H1 (cell line): ENCODE data around the gene CYP11A1. TPM values are rescaled to one million over a fixed set of nuclear protein-coding genes. Genes with fewer than 3 reads are reported as not detected.

Source experiments
- CTCF ChIA-PET: fragments of 300-600 bp; sonication (Branson Sonifier 250); formaldehyde crosslinking; loops from one replicate; lab custom pipeline; 2021; ENCODE audit not compliant: partially characterized antibody; lab: Charles Lee
- POLR2A ChIA-PET: fragments of 300-600 bp; sonication (Branson Sonifier 250); formaldehyde crosslinking; loops from one replicate; lab custom pipeline; 2021; ENCODE audit warnings: inconsistent platforms; ENCODE audit not compliant: partially characterized antibody; lab: Charles Lee
- DNase-seq, 2 experiments: peaks; one replicate each; pipeline versions ENCODE4 v3.0.0 to v3.0.0-alpha.2; 2010 to 2022; ENCODE audit warnings: low spot score in 2 of 2, low read depth in 1 of 2, mixed read lengths in 1 of 2
- FAIRE-seq: peaks from 2 replicates; lab custom pipeline; 2011; peaks lifted over from hg19 to GRCh38; lab: Jason Lieb, UNC
- H2AFZ ChIP-seq: 2 replicates; pipeline ENCODE4 v1.8.1; 2012; ENCODE audit warnings: low read length, inconsistent platforms
- H2AK5ac ChIP-seq: 2 replicates; pipeline ENCODE4 v1.6.1; 2013; ENCODE audit warnings: low read depth, low read length
- H2BK120ac ChIP-seq: replicated peaks from 2 replicates; pipeline ENCODE3; 2013; ENCODE audit warnings: low read depth, low read length, inconsistent platforms
- H2BK12ac ChIP-seq: 2 replicates; pipeline ENCODE4 v1.6.1; 2013; ENCODE audit warnings: low read depth, low read length
- H2BK15ac ChIP-seq: 2 replicates; pipeline ENCODE4 v1.6.1; 2013; ENCODE audit warnings: low read length
- H2BK20ac ChIP-seq: 2 replicates; pipeline ENCODE4 v1.6.1; 2013; ENCODE audit warnings: low read length
- H2BK5ac ChIP-seq: 2 replicates; pipeline ENCODE4 v1.6.1; 2013; ENCODE audit warnings: low read depth, low read length
- H3K14ac ChIP-seq: 2 replicates; pipeline ENCODE4 v1.6.1; 2013; ENCODE audit warnings: inconsistent platforms; ENCODE audit not compliant: insufficient read length
- H3K18ac ChIP-seq: 2 replicates; pipeline ENCODE4 v1.6.1; 2013; ENCODE audit warnings: low read length; ENCODE audit errors: extremely low read depth
- H3K23ac ChIP-seq: 2 replicates; pipeline ENCODE4 v1.6.1; 2013; ENCODE audit warnings: inconsistent platforms; ENCODE audit not compliant: insufficient read length
- H3K23me2 ChIP-seq: 2 replicates; pipeline ENCODE4 v1.6.1; 2013; ENCODE audit warnings: low read depth, low read length
- H3K27ac ChIP-seq: 2 replicates; pipeline ENCODE4 v1.6.1; 2011; ENCODE audit warnings: low read depth, low read length, inconsistent platforms
- H3K27me3 ChIP-seq, 4 experiments: replicated peaks in 1 of 4; 1 replicate in 1 of 4; 2 replicates in 3 of 4; pipeline versions ENCODE4 v1.6.1 to v1.8.1; 2011 to 2013; ENCODE audit warnings: low read length in 3 of 4, mild to moderate bottlenecking in 3 of 4, inconsistent platforms in 2 of 4, mixed read lengths in 2 of 4, moderate library complexity in 1 of 4; ENCODE audit not compliant: control insufficient read depth in 3 of 4, insufficient read depth in 3 of 4; ENCODE audit errors: extremely low read depth in 1 of 4
- H3K36me3 ChIP-seq, 4 experiments: 2 replicates each; pipeline versions ENCODE4 v1.6.1 to v1.8.1; 2011 to 2013; ENCODE audit warnings: mild to moderate bottlenecking in 4 of 4, low read length in 3 of 4, moderate library complexity in 2 of 4, control low read depth in 1 of 4, inconsistent platforms in 1 of 4; ENCODE audit not compliant: insufficient read depth in 4 of 4, control insufficient read depth in 2 of 4
- H3K4ac ChIP-seq: replicated peaks from 2 replicates; pipeline ENCODE3; 2013; ENCODE audit warnings: low read length, low read depth, mixed read lengths, inconsistent platforms; ENCODE audit not compliant: insufficient read length
- H3K4me1 ChIP-seq, 4 experiments: replicated peaks in 1 of 4; 1 replicate in 1 of 4; 2 replicates in 3 of 4; pipeline versions ENCODE4 v1.6.1 to v1.8.1; 2011 to 2013; ENCODE audit warnings: low read length in 3 of 4, inconsistent platforms in 2 of 4, mixed read lengths in 1 of 4; ENCODE audit not compliant: insufficient read depth in 4 of 4, control insufficient read depth in 3 of 4
- H3K4me2 ChIP-seq, 2 experiments: 2 replicates each; pipeline versions ENCODE4 v1.6.1 to v1.8.1; 2011 to 2013; ENCODE audit warnings: low read depth in 2 of 2, low read length in 2 of 2, control low read depth in 1 of 2, inconsistent platforms in 1 of 2, mild to moderate bottlenecking in 1 of 2; ENCODE audit not compliant: insufficient read depth in 1 of 2
- H3K4me3 ChIP-seq, 4 experiments: fragments of 200-600, 300-600 bp in 1 of 4; sonication (generic), shearing (Covaris generic), sonication (Bioruptor Twin) in 1 of 4; 2 replicates each; pipeline versions ENCODE4 v1.5.1 to v1.8.1; 2011 to 2016; ENCODE audit warnings: low read length in 4 of 4, low read depth in 3 of 4, control low read depth in 2 of 4, inconsistent platforms in 2 of 4, mild to moderate bottlenecking in 2 of 4, mixed read lengths in 1 of 4, moderate library complexity in 1 of 4; ENCODE audit not compliant: insufficient read depth in 2 of 4; ENCODE audit errors: extremely low read depth in 1 of 4
- H3K56ac ChIP-seq: replicated peaks from 2 replicates; pipeline ENCODE3; 2013; ENCODE audit warnings: low read depth, mild to moderate bottlenecking, mixed read lengths, low read length, inconsistent platforms; ENCODE audit not compliant: insufficient read length
- H3K79me1 ChIP-seq: 2 replicates; pipeline ENCODE4 v1.6.1; 2013; ENCODE audit warnings: low read depth, low read length, control low read depth
- H3K79me2 ChIP-seq, 2 experiments: 2 replicates each; pipeline versions ENCODE4 v1.6.1 to v1.8.1; 2012 to 2013; ENCODE audit warnings: low read length in 2 of 2, mild to moderate bottlenecking in 2 of 2, inconsistent platforms in 1 of 2; ENCODE audit not compliant: insufficient read depth in 2 of 2, control insufficient read depth in 1 of 2
- H3K9ac ChIP-seq, 4 experiments: replicated peaks in 1 of 4; 1 replicate in 1 of 4; 2 replicates in 3 of 4; pipeline versions ENCODE4 v1.6.1 to v1.8.1; 2011 to 2013; ENCODE audit warnings: low read depth in 3 of 4, low read length in 3 of 4, control low read depth in 2 of 4, mild to moderate bottlenecking in 2 of 4, moderate library complexity in 2 of 4, inconsistent platforms in 1 of 4; ENCODE audit errors: extremely low read depth in 1 of 4
- H3K9me3 ChIP-seq, 2 experiments: 2 replicates each; pipeline versions ENCODE4 v1.6.1 to v1.8.1; 2012 to 2013; ENCODE audit warnings: mild to moderate bottlenecking in 2 of 2, moderate library complexity in 2 of 2, control low read depth in 1 of 2, inconsistent platforms in 1 of 2, low read depth in 1 of 2, low read length in 1 of 2, mixed read lengths in 1 of 2; ENCODE audit not compliant: insufficient read depth in 2 of 2
- H4K20me1 ChIP-seq, 2 experiments: replicated peaks in 1 of 2; 2 replicates each; pipeline versions ENCODE3 to v1.8.1; 2011 to 2013; ENCODE audit warnings: inconsistent platforms in 2 of 2, low read length in 2 of 2, mild to moderate bottlenecking in 1 of 2; ENCODE audit not compliant: insufficient read depth in 2 of 2, control insufficient read depth in 1 of 2
- H4K5ac ChIP-seq: 2 replicates; pipeline ENCODE4 v1.6.1; 2013; ENCODE audit warnings: low read length, low read depth, mixed read lengths, inconsistent platforms; ENCODE audit not compliant: insufficient read length
- H4K8ac ChIP-seq: 2 replicates; pipeline ENCODE4 v1.8.0; 2013; ENCODE audit warnings: mild to moderate bottlenecking, moderate library complexity, low read length, inconsistent platforms; ENCODE audit not compliant: insufficient read depth; ENCODE audit errors: extremely low read depth
- H4K91ac ChIP-seq: replicated peaks from 2 replicates; pipeline ENCODE3; 2013; ENCODE audit warnings: low read length, mixed read lengths, inconsistent platforms; ENCODE audit not compliant: insufficient read length
- CHD2 ChIP-seq: IDR thresholded peaks from 2 replicates; pipeline ENCODE4 v1.6.1; 2012; ENCODE audit warnings: low read length, improper control_type of control experiment
- WGBS, 2 experiments: shearing (Covaris generic) in 1 of 2; methylation state at CpG; one replicate each; pipeline versions ENCODE4 v1.1.6 to v1.1.7; 2013 to 2015; ENCODE audit warnings: low lambda C conversion rate in 2 of 2, mixed read lengths in 2 of 2, inconsistent platforms in 1 of 2, low coverage in 1 of 2, missing lambda C conversion rate in 1 of 2; ENCODE audit not compliant: insufficient replicate concordance in 2 of 2, insufficient coverage in 1 of 2, insufficient read length in 1 of 2; ENCODE audit errors: extremely low coverage in 1 of 2, missing lambda C conversion rate in 1 of 2; 5-methylcytosine and 5-hydroxymethylcytosine counted together
- polyA plus RNA-seq, 7 experiments: library from polyadenylated mRNA; depleted of rRNA in 3 of 7; stranded (reverse) in 5 of 7; unstranded in 2 of 7; fragments of >200 nt in 5 of 7; fragments of 200-250 nt in 2 of 7; gene quantifications; 1 replicate in 5 of 7; 2 replicates in 1 of 7; 4 replicates in 1 of 7; pipeline versions ENCODE4 v1.2.1 to v1.2.3, GENCODE V29; 2011 to 2013; ENCODE audit warnings: missing spikeins in 2 of 7, mixed read lengths in 2 of 7
- total RNA-seq: library from RNA; stranded (reverse); fragmentation: NEBNext Ultra II Directional; extraction: Animal tissue kit (Norgen Biotek cat#: 25700); gene quantifications from 2 replicates; pipeline ENCODE4 v1.2.1, GENCODE V29; 2021

Gene CYP11A1
- total and polyA plus RNA-seq, 2 of the 8 experiments (the other 6 are each of a cell fraction or from before 2014, with no cell fraction given), result 1.9 to 7.2 TPM

- no peak overlapping the region for H2BK5ac ChIP-seq
- H2BK120ac ChIP-seq, result no peak overlapping the region
- no peaks in the 10 kb centered on the region for H3K36me3 ChIP-seq
- H4K5ac ChIP-seq, result no peak overlapping the region
- H3K18ac ChIP-seq, result no peak overlapping the region
- H3K23me2 ChIP-seq, result no peaks in the 10 kb centered on the region; the same call in 1 of the 2 replicates
- H2BK20ac ChIP-seq, result no peak overlapping the region
- ChIA-PET CTCF (interaction anchor here (0.7 to 36.8 kb wide), 9 partner anchors 10 to 67 kb away, joined by 3 to 1311 read pairs (median 12); partner anchors contain the start of gene SEMA7A), POLR2A (interaction anchor here (0.7 to 0.9 kb wide), 2 partner anchors 39 to 46 kb away, joined by 3 read pairs; no protein-coding TSS in a partner anchor)
- no peaks in the 10 kb centered on the region for H3K79me1 ChIP-seq
- H4K8ac ChIP-seq, result peak overlapping the region; percentile 80; the same call in 1 of the 2 replicates
- DNase-seq (no peak), FAIRE-seq (no peak)
- no peak overlapping the region for H3K27ac ChIP-seq
- H4K20me1 ChIP-seq, result no peaks in the 10 kb centered on the region
- H3K79me2 ChIP-seq, result no peaks in the 10 kb centered on the region
- H3K4ac ChIP-seq, result no peak overlapping the region
- 0 out of 2 replicates have a peak overlapping the region, but pooled peaks have one; percentile 1 for H2BK12ac ChIP-seq
- no peak overlapping the region for H3K14ac ChIP-seq
- H3K9me3 ChIP-seq, result no peaks in the 10 kb centered on the region
- H3K4me2 ChIP-seq, result no peak overlapping the region
- no peak overlapping the region for H3K23ac ChIP-seq
- H3K9ac ChIP-seq, result no peak overlapping the region
- H2BK15ac ChIP-seq, result 0 out of 2 replicates have a peak overlapping the region, but pooled peaks have one; percentile 10
- no peak overlapping the region for H4K91ac ChIP-seq
- WGBS, 2 experiments, result 94% methylated on average over 17 of the region's 17 CpGs; no CpG with 5 or more reads in 1 of the 2 experiments
- no peak overlapping the region for H2AK5ac ChIP-seq
- no peak overlapping the region for H3K56ac ChIP-seq
- no peak overlapping the region for H2AFZ ChIP-seq
- H3K27me3 ChIP-seq, result no peaks in the 10 kb centered on the region
- peaks cover 0 to 10% (median 5%) of the 10 kb centered on the region in 4 experiments; a peak in 4 of 7 replicates for H3K4me1 ChIP-seq
- H3K4me3 ChIP-seq, result no peak overlapping the region
- TF ChIP-seq CHD2, result no peak
Observed at GRCh38 chr15:74395319-74396145, 28.1 kb upstream of the CYP11A1 start.
